ENCODE measurements around the gene SOAT1. TPM values are rescaled to one million over a fixed set of nuclear protein-coding genes. Genes with fewer than 3 reads are reported as not detected.
"Not testable (repeated sequence)": the region's sequence is repeated elsewhere in the genome, so short reads cannot be mapped to it uniquely, and the experiment has no call there.

The SOAT1 gene
- total RNA-seq, 6 donors from 2014 or later: 14.6 to 95.6 (median 34.3) TPM

GRCh38 chr1:179253286-179253972 lies 40.2 kb upstream of the SOAT1 start:
- Histone ChIP-seq H3K27me3 (no peaks in the 10 kb centered on the region), H3K27ac (no peak overlapping the region), H3K9me3 (no peaks in the 10 kb centered on the region), H3K36me3 (no peaks in the 10 kb centered on the region), H3K4me1 (no peaks in the 10 kb centered on the region), H3K4me3 (no peak overlapping the region)
- TF ChIP-seq POLR2A (IDR thresholded peaks at IDR 0.05) (no peak), CTCF (IDR thresholded peaks at IDR 0.05) (no peak), EP300 (IDR thresholded peaks at IDR 0.05) (no peak), POLR2AphosphoS5 (IDR thresholded peaks at IDR 0.05) (no peak)
- no peak for ATAC-seq (ENCODE audit: low FRiP score in 2 of 2)
- no peak for DNase-seq
- WGBS, 2 donors: 77 to 78% methylated on average over 8 of the region's 8 CpGs

GRCh38 chr1:179262183-179262582 lies 31.4 kb upstream of the SOAT1 start:
- 91 to 100% methylated on average over 1 of the region's 1 CpG for WGBS, 2 donors
- TF ChIP-seq POLR2A (IDR thresholded peaks at IDR 0.05) (no peak), EP300 (IDR thresholded peaks at IDR 0.05) (no peak), CTCF (IDR thresholded peaks at IDR 0.05) (no peak), POLR2AphosphoS5 (IDR thresholded peaks at IDR 0.05) (no peak)

GRCh38 chr1:179263121-179263520 lies 30.5 kb upstream of the SOAT1 start:
- Histone ChIP-seq H3K4me3 (no peak overlapping the region), H3K36me3 (no peaks in the 10 kb centered on the region), H3K27me3 (no peaks in the 10 kb centered on the region), H3K9me3 (no peaks in the 10 kb centered on the region), H3K27ac (no peak overlapping the region), H3K4me1 (no peaks in the 10 kb centered on the region)
- DNase-seq (no peak), ATAC-seq (ENCODE audit: low FRiP score in 2 of 2) (no peak)
- no peak for TF ChIP-seq POLR2A (IDR thresholded peaks at IDR 0.05)
- no peak for TF ChIP-seq POLR2AphosphoS5 (IDR thresholded peaks at IDR 0.05)
- no peak for TF ChIP-seq EP300 (IDR thresholded peaks at IDR 0.05)
- TF ChIP-seq CTCF (IDR thresholded peaks at IDR 0.05): no peak

More at GRCh38 chr1:179262183-179262582, 31.4 kb upstream of the SOAT1 start:
- no peaks in the 10 kb centered on the region for H3K9me3 ChIP-seq
- H3K27me3 ChIP-seq: no peaks in the 10 kb centered on the region
- H3K4me1 ChIP-seq: no peaks in the 10 kb centered on the region
- H3K27ac ChIP-seq: no peak overlapping the region
- no peaks in the 10 kb centered on the region for H3K36me3 ChIP-seq
- DNase-seq (no peak), ATAC-seq (ENCODE audit: low FRiP score in 2 of 2) (no peak)
- no peak overlapping the region for H3K4me3 ChIP-seq

GRCh38 chr1:179264507-179264906 lies 29.1 kb upstream of the SOAT1 start:
- Histone ChIP-seq H3K4me1 (no peaks in the 10 kb centered on the region), H3K4me3 (no peak overlapping the region), H3K9me3 (no peaks in the 10 kb centered on the region), H3K27me3 (no peaks in the 10 kb centered on the region), H3K36me3 (no peaks in the 10 kb centered on the region), H3K27ac (no peak overlapping the region)
- 64 to 68% methylated on average over 3 of the region's 3 CpGs for WGBS, 2 donors
- TF ChIP-seq CTCF (IDR thresholded peaks at IDR 0.05): no peak
- TF ChIP-seq POLR2A (IDR thresholded peaks at IDR 0.05): no peak
- TF ChIP-seq POLR2AphosphoS5 (IDR thresholded peaks at IDR 0.05): no peak
- no peak for TF ChIP-seq EP300 (IDR thresholded peaks at IDR 0.05)
- no peak for DNase-seq
- ATAC-seq (ENCODE audit: low FRiP score in 2 of 2): no peak

- H3K9me3 ChIP-seq: no peaks in the 10 kb centered on the region
- no peak overlapping the region for H3K4me3 ChIP-seq
- no peak for DNase-seq
- no peak overlapping the region for H3K27ac ChIP-seq
- ATAC-seq (ENCODE audit: low FRiP score in 2 of 2): no peak
- TF ChIP-seq POLR2A (IDR thresholded peaks at IDR 0.05) (no peak), CTCF (IDR thresholded peaks at IDR 0.05) (no peak), POLR2AphosphoS5 (IDR thresholded peaks at IDR 0.05) (no peak), EP300 (IDR thresholded peaks at IDR 0.05) (no peak)
- no peaks in the 10 kb centered on the region for H3K36me3 ChIP-seq
- H3K27me3 ChIP-seq: no peaks in the 10 kb centered on the region
- H3K4me1 ChIP-seq: no peaks in the 10 kb centered on the region
Measured at GRCh38 chr1:179269071-179269470, 24.5 kb upstream of the SOAT1 start.

GRCh38 chr1:179274424-179274823 lies 19.2 kb upstream of the SOAT1 start:
- H3K9me3 ChIP-seq; H3K4me1 ChIP-seq; H3K27me3 ChIP-seq; H3K36me3 ChIP-seq; H3K4me3 ChIP-seq; H3K27ac ChIP-seq; DNase-seq; ATAC-seq (ENCODE audit: low FRiP score in 2 of 2): not testable (repeated sequence)
- 90% methylated on average over 5 of the region's 5 CpGs for WGBS, 2 donors
